Measurements from ENCODE around the gene SERPINA10. TPM values are rescaled to one million over a fixed set of nuclear protein-coding genes. Genes with fewer than 3 reads are reported as not detected.

The SERPINA10 gene
- polyA plus RNA-seq, 1 of the 3 experiments (the other 2 are of a cell fraction) = not detected

- TF ChIP-seq TAF1 (IDR thresholded peaks at IDR 0.05; ENCODE audit: borderline replicate concordance, low read depth, low read length) (no peak), POLR2AphosphoS5 (IDR thresholded peaks at IDR 0.05; ENCODE audit: low read depth, low read length) (no peak), ELF1 (IDR thresholded peaks at IDR 0.05) (no peak), TEAD4 (IDR thresholded peaks at IDR 0.05; ENCODE audit: borderline replicate concordance, insufficient read depth) (no peak), USF2 (IDR thresholded peaks at IDR 0.05; ENCODE audit: borderline replicate concordance, low read depth, low read length) (no peak), EP300 (IDR thresholded peaks at IDR 0.05; ENCODE audit: borderline replicate concordance in 1 of 2, low read depth in 1 of 2, low read length in 1 of 2) (no peak), RFX5 (IDR thresholded peaks at IDR 0.05; ENCODE audit: low read length) (no peak), SMC3 (IDR thresholded peaks at IDR 0.05; ENCODE audit: low read depth, low read length) (no peak), SIN3A (IDR thresholded peaks at IDR 0.05; ENCODE audit: borderline replicate concordance, low read depth, low read length) (no peak), REST (IDR thresholded peaks at IDR 0.05; ENCODE audit: low read depth, low read length) (no peak), TCF12 (IDR thresholded peaks at IDR 0.05) (no peak), CTCF (IDR thresholded peaks at IDR 0.05) (no peak), RAD21 (IDR thresholded peaks at IDR 0.05; ENCODE audit: low read length) (no peak), MXI1 (IDR thresholded peaks at IDR 0.05; ENCODE audit: low read depth, low read length) (no peak), NFIC (IDR thresholded peaks at IDR 0.05; ENCODE audit: borderline replicate concordance) (no peak), FOXM1 (IDR thresholded peaks at IDR 0.05; ENCODE audit: low read depth) (no peak)
- Histone ChIP-seq H3K9ac (no peak overlapping the region), H3K36me3 (replicated peaks in 1 of 2; ENCODE audit: control insufficient read depth in 1 of 2, insufficient read depth in 2 of 2, low read length in 1 of 2) (no peaks in the 10 kb centered on the region), H4K20me1 (ENCODE audit: insufficient read depth) (no peaks in the 10 kb centered on the region), H3K9me2 (no peaks in the 10 kb centered on the region), H2AFZ (ENCODE audit: low read depth) (no peak overlapping the region), H3K4me1 (ENCODE audit: control insufficient read depth in 1 of 2, insufficient read depth in 2 of 2, low read depth in 1 of 2, low read length in 1 of 2) (no peaks in the 10 kb centered on the region), H3K27ac (ENCODE audit: low read depth in 2 of 2, low read length in 1 of 2) (no peak overlapping the region), H3K4me3 (ENCODE audit: low read depth in 2 of 2, low read length in 1 of 2) (no peak overlapping the region), H3F3A (replicated peaks; ENCODE audit: insufficient read depth) (no peaks in the 10 kb centered on the region), H3K79me2 (ENCODE audit: insufficient read depth) (no peaks in the 10 kb centered on the region), H3K9me3 (no peaks in the 10 kb centered on the region), H3K27me3 (ENCODE audit: insufficient read depth) (no peaks in the 10 kb centered on the region), H3K4me2 (no peak overlapping the region)
- WGBS (ENCODE audit: low lambda C conversion rate) = 20% methylated on average over 1 of the region's 3 CpGs
- ChIA-PET CTCF (interaction anchor here (0.7 kb wide), 1 partner anchor 27 kb away, joined by 3 read pairs; no protein-coding TSS in a partner anchor), POLR2A (no interaction called here)
- DNase-seq = no peak
These were observed 569 bp downstream of the SERPINA10 start for GRCh38 chr14:94292526-94292871.

All from SK-N-SH (cell line).